Measurements from ENCODE around the gene EPHB2. TPM values are rescaled to one million over a fixed set of nuclear protein-coding genes. Genes with fewer than 3 reads are reported as not detected.
A peak's percentile ranks its signal among the peaks of the same experiment; 100 is the strongest.

Gene EPHB2
- total RNA-seq, 1 experiment from 2014 or later = 0.45 TPM

DNA sequence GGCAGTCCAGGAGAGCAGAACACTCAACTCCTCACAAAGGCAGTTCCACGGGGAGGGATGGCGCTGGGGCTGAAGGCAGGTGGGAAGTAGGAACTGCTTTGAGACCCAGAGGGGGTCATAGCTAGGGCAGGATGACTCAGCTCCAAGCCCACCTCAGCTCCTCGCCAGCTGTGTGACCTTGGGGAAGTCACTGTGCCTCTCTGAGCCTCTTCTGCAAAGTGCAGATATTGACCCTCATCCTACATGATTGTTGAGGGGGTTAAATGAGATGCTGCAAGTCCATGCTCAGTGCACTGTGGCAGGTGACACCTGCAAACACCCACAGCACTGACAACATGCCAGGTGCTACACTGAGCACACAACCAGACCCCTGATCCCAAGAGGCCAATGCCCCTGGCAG is 168.8 kb downstream of the EPHB2 start:
- H3K4me3 ChIP-seq (ENCODE audit: low read length) = no peak overlapping the region

DNA sequence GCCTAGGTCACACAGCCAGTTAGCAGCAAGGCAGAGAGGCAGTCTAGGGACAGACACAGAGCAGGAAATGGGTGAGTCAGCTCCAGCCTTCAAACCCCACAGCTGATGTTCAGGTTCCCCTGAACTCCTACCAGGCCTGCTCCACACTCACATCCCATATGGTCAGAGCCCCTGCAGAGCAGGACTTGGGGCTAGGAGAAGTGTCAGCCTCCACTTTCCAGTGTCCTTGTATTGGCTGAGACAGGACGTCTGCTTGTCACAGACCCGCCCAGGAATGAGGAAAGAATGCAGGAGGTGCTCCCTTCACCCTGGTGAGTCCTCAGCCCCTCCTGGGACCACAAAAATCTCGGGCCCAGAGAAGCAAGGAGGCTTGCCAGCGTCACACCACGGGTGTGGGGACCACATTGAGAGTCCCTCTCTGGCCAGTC is 169.5 kb downstream of the EPHB2 start:
- DNase-seq = no peak
- Histone ChIP-seq H3K4me1 (ENCODE audit: low read length) (peaks cover 5% of the 10 kb centered on the region), H3K9me3 (ENCODE audit: low read length) (no peaks in the 10 kb centered on the region), H3K9me2 (replicated peaks; ENCODE audit: insufficient read depth, low read length) (no peaks in the 10 kb centered on the region), H3K36me3 (ENCODE audit: insufficient read depth, low read length) (no peaks in the 10 kb centered on the region), H2AFZ (ENCODE audit: low read length) (no peak overlapping the region), H3K4me2 (ENCODE audit: low read depth, low read length, poor library complexity, severe bottlenecking) (no peak overlapping the region), H4K20me1 (ENCODE audit: insufficient read depth, low read depth, low read length) (no peaks in the 10 kb centered on the region), H3K4me3 (ENCODE audit: low read length) (no peak overlapping the region), H3K9ac (ENCODE audit: low read length) (no peak overlapping the region), H3K27me3 (ENCODE audit: low read length) (no peaks in the 10 kb centered on the region), H3K27ac (ENCODE audit: low read length) (no peak overlapping the region), H3K79me2 (ENCODE audit: low read length) (no peaks in the 10 kb centered on the region)

More for the DNA sequence above, 168.8 kb downstream of the EPHB2 start:
- Histone ChIP-seq H3K79me2 (ENCODE audit: low read length) (no peaks in the 10 kb centered on the region), H3K4me1 (ENCODE audit: low read length) (no peaks in the 10 kb centered on the region), H3K9me2 (replicated peaks; ENCODE audit: insufficient read depth, low read length) (no peaks in the 10 kb centered on the region), H3K27ac (ENCODE audit: low read length) (no peak overlapping the region), H2AFZ (ENCODE audit: low read length) (no peak overlapping the region), H3K27me3 (ENCODE audit: low read length) (no peaks in the 10 kb centered on the region), H3K9me3 (ENCODE audit: low read length) (no peaks in the 10 kb centered on the region), H3K4me2 (ENCODE audit: low read depth, low read length, poor library complexity, severe bottlenecking) (no peak overlapping the region), H3K36me3 (ENCODE audit: insufficient read depth, low read length) (no peaks in the 10 kb centered on the region), H3K9ac (ENCODE audit: low read length) (no peak overlapping the region), H4K20me1 (ENCODE audit: insufficient read depth, low read depth, low read length) (no peaks in the 10 kb centered on the region)
- no peak for DNase-seq

GRCh38 chr1:22883406-22883805 is 172.8 kb downstream of the EPHB2 start:
- H3K27me3 ChIP-seq (ENCODE audit: low read length) = no peaks in the 10 kb centered on the region
- H3K4me3 ChIP-seq (ENCODE audit: low read length) = no peak overlapping the region
- no peaks in the 10 kb centered on the region for H3K79me2 ChIP-seq (ENCODE audit: low read length)
- H3K4me1 ChIP-seq (ENCODE audit: low read length) = peaks cover 7% of the 10 kb centered on the region
- H4K20me1 ChIP-seq (ENCODE audit: insufficient read depth, low read depth, low read length) = no peaks in the 10 kb centered on the region
- H3K9ac ChIP-seq (ENCODE audit: low read length) = no peak overlapping the region
- no peak for DNase-seq
- H2AFZ ChIP-seq (ENCODE audit: low read length) = no peak overlapping the region
- no peak overlapping the region for H3K4me2 ChIP-seq (ENCODE audit: low read depth, low read length, poor library complexity, severe bottlenecking)
- H3K27ac ChIP-seq (ENCODE audit: low read length) = no peak overlapping the region
- no peaks in the 10 kb centered on the region for H3K9me2 ChIP-seq (replicated peaks; ENCODE audit: insufficient read depth, low read length)
- no peaks in the 10 kb centered on the region for H3K36me3 ChIP-seq (ENCODE audit: insufficient read depth, low read length)
- H3K9me3 ChIP-seq (ENCODE audit: low read length) = no peaks in the 10 kb centered on the region

GRCh38 chr1:22884806-22885530 is 174.3 kb downstream of the EPHB2 start:
- H3K9me3 ChIP-seq (ENCODE audit: low read length) = no peaks in the 10 kb centered on the region
- peaks cover 7% of the 10 kb centered on the region for H3K4me1 ChIP-seq (ENCODE audit: low read length)
- no peaks in the 10 kb centered on the region for H3K36me3 ChIP-seq (ENCODE audit: insufficient read depth, low read length)
- peak overlapping the region; percentile 26 for H3K4me2 ChIP-seq (ENCODE audit: low read depth, low read length, poor library complexity, severe bottlenecking)
- H3K9me2 ChIP-seq (replicated peaks; ENCODE audit: insufficient read depth, low read length) = no peaks in the 10 kb centered on the region
- H3K27me3 ChIP-seq (ENCODE audit: low read length) = no peaks in the 10 kb centered on the region
- H3K4me3 ChIP-seq (ENCODE audit: low read length) = no peak overlapping the region
- DNase-seq = no peak
- H3K79me2 ChIP-seq (ENCODE audit: low read length) = no peaks in the 10 kb centered on the region
- no peaks in the 10 kb centered on the region for H4K20me1 ChIP-seq (ENCODE audit: insufficient read depth, low read depth, low read length)
- no peak overlapping the region for H3K27ac ChIP-seq (ENCODE audit: low read length)
- H2AFZ ChIP-seq (ENCODE audit: low read length) = no peak overlapping the region
- no peak overlapping the region; the same call in 1 of the 2 replicates for H3K9ac ChIP-seq (ENCODE audit: low read length)

- H3K4me3 ChIP-seq (ENCODE audit: low read length) = no peak overlapping the region
- H4K20me1 ChIP-seq (ENCODE audit: insufficient read depth, low read depth, low read length) = no peaks in the 10 kb centered on the region
- no peaks in the 10 kb centered on the region for H3K9me2 ChIP-seq (replicated peaks; ENCODE audit: insufficient read depth, low read length)
- H3K9ac ChIP-seq (ENCODE audit: low read length) = no peak overlapping the region
- DNase-seq = no peak
- H3K4me2 ChIP-seq (ENCODE audit: low read depth, low read length, poor library complexity, severe bottlenecking) = no peak overlapping the region
- H3K79me2 ChIP-seq (ENCODE audit: low read length) = no peaks in the 10 kb centered on the region
- no peak overlapping the region for H3K27ac ChIP-seq (ENCODE audit: low read length)
- no peaks in the 10 kb centered on the region for H3K27me3 ChIP-seq (ENCODE audit: low read length)
- H3K36me3 ChIP-seq (ENCODE audit: insufficient read depth, low read length) = no peaks in the 10 kb centered on the region
- no peaks in the 10 kb centered on the region for H3K9me3 ChIP-seq (ENCODE audit: low read length)
- no peak overlapping the region for H2AFZ ChIP-seq (ENCODE audit: low read length)
- H3K4me1 ChIP-seq (ENCODE audit: low read length) = peaks cover 7% of the 10 kb centered on the region
Observed at GRCh38 chr1:22886211-22886610, 175.6 kb downstream of the EPHB2 start.

DNA sequence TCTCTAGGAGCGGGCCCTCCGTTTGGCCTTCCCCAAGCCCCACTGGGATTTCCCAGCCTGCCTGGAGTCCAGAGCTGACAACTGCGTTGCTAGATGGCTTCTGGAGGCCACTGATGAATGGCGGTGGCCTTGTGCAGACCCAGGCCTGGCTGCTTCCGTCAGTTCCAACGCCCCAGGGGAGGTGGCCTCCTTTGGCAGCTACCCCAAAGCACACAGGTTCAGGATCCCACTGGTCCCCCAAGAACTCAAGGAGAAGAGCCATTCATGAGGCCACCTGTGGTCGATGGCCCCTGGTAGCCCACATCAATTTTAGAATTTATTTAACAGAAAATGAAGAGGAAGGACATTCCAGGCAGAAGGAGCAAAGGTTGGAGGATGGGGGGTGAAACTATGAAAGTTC is 176.9 kb downstream of the EPHB2 start:
- Histone ChIP-seq H3K9me2 (replicated peaks; ENCODE audit: insufficient read depth, low read length) (no peaks in the 10 kb centered on the region), H3K27ac (ENCODE audit: low read length) (no peak overlapping the region), H3K4me1 (ENCODE audit: low read length) (peaks cover 7% of the 10 kb centered on the region), H3K36me3 (ENCODE audit: insufficient read depth, low read length) (no peaks in the 10 kb centered on the region), H4K20me1 (ENCODE audit: insufficient read depth, low read depth, low read length) (no peaks in the 10 kb centered on the region), H2AFZ (ENCODE audit: low read length) (no peak overlapping the region), H3K27me3 (ENCODE audit: low read length) (no peaks in the 10 kb centered on the region), H3K79me2 (ENCODE audit: low read length) (no peaks in the 10 kb centered on the region), H3K4me2 (ENCODE audit: low read depth, low read length, poor library complexity, severe bottlenecking) (no peak overlapping the region), H3K4me3 (ENCODE audit: low read length) (no peak overlapping the region), H3K9me3 (ENCODE audit: low read length) (no peaks in the 10 kb centered on the region), H3K9ac (ENCODE audit: low read length) (no peak overlapping the region)
- no peak for DNase-seq

GRCh38 chr1:22888320-22889075 is 177.9 kb downstream of the EPHB2 start:
- H3K36me3 ChIP-seq (ENCODE audit: insufficient read depth, low read length) = no peaks in the 10 kb centered on the region
- no peak overlapping the region for H3K4me2 ChIP-seq (ENCODE audit: low read depth, low read length, poor library complexity, severe bottlenecking)
- no peak overlapping the region for H3K9ac ChIP-seq (ENCODE audit: low read length)
- no peaks in the 10 kb centered on the region for H3K9me2 ChIP-seq (replicated peaks; ENCODE audit: insufficient read depth, low read length)
- no peak overlapping the region for H2AFZ ChIP-seq (ENCODE audit: low read length)
- no peaks in the 10 kb centered on the region for H3K9me3 ChIP-seq (ENCODE audit: low read length)
- H3K4me1 ChIP-seq (ENCODE audit: low read length) = peaks cover 7% of the 10 kb centered on the region
- H3K79me2 ChIP-seq (ENCODE audit: low read length) = no peaks in the 10 kb centered on the region
- H3K4me3 ChIP-seq (ENCODE audit: low read length) = no peak overlapping the region
- H3K27me3 ChIP-seq (ENCODE audit: low read length) = no peaks in the 10 kb centered on the region
- no peaks in the 10 kb centered on the region for H4K20me1 ChIP-seq (ENCODE audit: insufficient read depth, low read depth, low read length)
- no peak overlapping the region for H3K27ac ChIP-seq (ENCODE audit: low read length)
- DNase-seq = no peak

- Histone ChIP-seq H4K20me1 (ENCODE audit: insufficient read depth, low read depth, low read length) (no peaks in the 10 kb centered on the region), H3K9me3 (ENCODE audit: low read length) (no peaks in the 10 kb centered on the region), H3K9me2 (replicated peaks; ENCODE audit: insufficient read depth, low read length) (no peaks in the 10 kb centered on the region), H3K4me3 (ENCODE audit: low read length) (no peak overlapping the region), H3K4me1 (ENCODE audit: low read length) (peaks cover 7% of the 10 kb centered on the region), H3K4me2 (ENCODE audit: low read depth, low read length, poor library complexity, severe bottlenecking) (no peak overlapping the region), H2AFZ (ENCODE audit: low read length) (no peak overlapping the region), H3K79me2 (ENCODE audit: low read length) (no peaks in the 10 kb centered on the region), H3K27me3 (ENCODE audit: low read length) (no peaks in the 10 kb centered on the region), H3K27ac (ENCODE audit: low read length) (no peak overlapping the region), H3K9ac (ENCODE audit: low read length) (no peak overlapping the region), H3K36me3 (ENCODE audit: insufficient read depth, low read length) (no peaks in the 10 kb centered on the region)
- DNase-seq = peak; percentile 78
Observed at GRCh38 chr1:22889213-22889827, 178.7 kb downstream of the EPHB2 start.

Data from Karpas-422 (cell line).